K562 (cell line): ENCODE results near the gene SLC7A4. TPM values are rescaled to one million over a fixed set of nuclear protein-coding genes. Genes with fewer than 3 reads are reported as not detected.
"Not testable (repeated sequence)": the region's sequence is repeated elsewhere in the genome, so short reads cannot be mapped to it uniquely, and the experiment has no call there.

Experiments
- ATAC-seq: fragments of 200-7000 bp; cut with Tn5 transposase; 3 replicates; pipeline ENCODE4 v1.9.1; 2020; ENCODE audit warnings: moderate library complexity
- BruUV-seq: library from RNA; stranded (reverse); fragments of 400-500 nt; replicated peaks from 2 replicates; lab custom pipeline; 2021; lab: Mats Ljungman, UMichigan
- CTCF ChIA-PET: fragments of 300-600 bp; formaldehyde crosslinking; extraction: SDS; loops from one replicate; lab custom pipeline; 2021; ENCODE audit warnings: low intra/inter-chr PET ratio; lab: Yijun Ruan, JAX
- POLR2A ChIA-PET: fragments of 300-600, 350-650 bp; sonication (Branson Sonifier 250); formaldehyde crosslinking; extraction: SDS; loops from one replicate; lab custom pipeline; 2021; ENCODE audit warnings: antibody characterized with exemption, inconsistent platforms; lab: Yijun Ruan, JAX
- DNase-seq, 4 experiments: peaks; one replicate each; pipeline versions ENCODE4 v3.0.0 to v3.0.0-alpha.2; 2011 to 2018; ENCODE audit warnings: low spot score in 3 of 4, mixed read lengths in 3 of 4; ENCODE audit errors: extremely low read depth in 1 of 4
- FAIRE-seq: peaks from 2 replicates; lab custom pipeline; 2011; peaks lifted over from hg19 to GRCh38; lab: Jason Lieb, UNC
- H2AFZ ChIP-seq: 2 replicates; pipeline ENCODE4 v1.6.0; 2011; ENCODE audit warnings: low read depth, low read length, control low read depth, inconsistent platforms
- H3K27ac ChIP-seq: fragments of 200-600 bp; 3 replicates; pipeline ENCODE4 v1.8.0; 2011; ENCODE audit warnings: low read depth, mild to moderate bottlenecking, control low read depth, inconsistent platforms, low read length, moderate library complexity, mixed read lengths; ENCODE audit errors: extremely low read depth
- H3K27me3 ChIP-seq, 2 experiments: fragments of 300-600 bp in 1 of 2; 2 replicates in 1 of 2; 3 replicates in 1 of 2; pipeline versions ENCODE4 v1.6.0 to v1.8.0; 2011; ENCODE audit warnings: inconsistent platforms in 2 of 2, low read length in 2 of 2, mild to moderate bottlenecking in 1 of 2, mixed read lengths in 1 of 2, moderate library complexity in 1 of 2; ENCODE audit not compliant: control insufficient read depth in 2 of 2, insufficient read depth in 2 of 2
- H3K36me3 ChIP-seq: fragments of 300-600 bp; 3 replicates; pipeline ENCODE4 v1.8.0; 2011; ENCODE audit warnings: mild to moderate bottlenecking, low read length, inconsistent platforms; ENCODE audit not compliant: control insufficient read depth, insufficient read depth
- H3K4me1 ChIP-seq, 2 experiments: fragments of 200-600 bp in 1 of 2; replicated peaks in 1 of 2; 2 replicates in 1 of 2; 3 replicates in 1 of 2; pipeline versions ENCODE4 v1.5.1 to v1.8.0; 2011; ENCODE audit warnings: inconsistent platforms in 2 of 2, low read length in 2 of 2, mild to moderate bottlenecking in 1 of 2, mixed read lengths in 1 of 2, moderate library complexity in 1 of 2; ENCODE audit not compliant: control insufficient read depth in 2 of 2, insufficient read depth in 2 of 2
- H3K4me2 ChIP-seq: 2 replicates; pipeline ENCODE4 v1.6.1; 2011; ENCODE audit warnings: low read length, control low read depth, inconsistent platforms, mixed read lengths; ENCODE audit not compliant: insufficient read depth
- H3K4me3 ChIP-seq: fragments of 200-600 bp; sonication (generic), shearing (Covaris generic); 2 replicates; pipeline ENCODE4 v1.5.1; 2016; ENCODE audit warnings: control low read depth, inconsistent platforms
- H3K79me2 ChIP-seq: fragments of 200-600 bp; 3 replicates; pipeline ENCODE4 v1.8.0; 2011; ENCODE audit warnings: low read length, inconsistent platforms; ENCODE audit not compliant: control insufficient read depth, insufficient read depth
- H3K9ac ChIP-seq, 2 experiments: 2 replicates each; pipeline versions ENCODE4 v1.6.0 to v1.6.1; 2011; ENCODE audit warnings: low read depth in 2 of 2, low read length in 2 of 2, control low read depth in 1 of 2, inconsistent platforms in 1 of 2, mild to moderate bottlenecking in 1 of 2, mixed read lengths in 1 of 2; ENCODE audit not compliant: insufficient read depth in 1 of 2
- H3K9me1 ChIP-seq: one replicate; pipeline ENCODE4 v1.6.0; 2011; ENCODE audit warnings: inconsistent platforms, mild to moderate bottlenecking, low read length, moderate library complexity; ENCODE audit not compliant: control insufficient read depth, insufficient read depth
- H3K9me3 ChIP-seq: replicated peaks from 2 replicates; pipeline ENCODE4 v1.5.1; 2011; ENCODE audit warnings: low read depth, low read length, inconsistent platforms; ENCODE audit not compliant: control insufficient read depth, insufficient read depth
- H4K20me1 ChIP-seq: replicated peaks from 2 replicates; pipeline ENCODE4 v1.6.1; 2011; ENCODE audit warnings: low read length, inconsistent platforms, mixed read lengths; ENCODE audit not compliant: control insufficient read depth, insufficient read depth
- MCM3 ChIP-seq: fragments of 450-650 bp; IDR thresholded peaks from 2 replicates; pipeline ENCODE4 v1.6.1; 2016
- MCM5 ChIP-seq: fragments of 450-650 bp; IDR thresholded peaks from 2 replicates; pipeline ENCODE4 v1.6.1; 2016; ENCODE audit warnings: low read depth
- MCM7 ChIP-seq, 2 experiments: fragments of 450-650 bp; IDR thresholded peaks; 2 replicates each; pipeline ENCODE4 v1.6.1; 2016 to 2018
- MTF1 ChIP-seq: fragments of 250-450 bp; sonication (Bioruptor Pico); IDR thresholded peaks from 2 replicates; pipeline ENCODE4 v1.9.0; 2021; ENCODE audit warnings: moderate library complexity, mild to moderate bottlenecking, inconsistent platforms, borderline replicate concordance
- STAG1 ChIP-seq: sonication (generic); formaldehyde crosslinking; IDR thresholded peaks from 2 replicates; pipeline ENCODE4 v1.5.0; 2020; ENCODE audit warnings: missing genetic modification reagents, borderline replicate concordance
- ZNF408 ChIP-seq: fragments of 250-450 bp; sonication (Bioruptor Pico); IDR thresholded peaks from 2 replicates; pipeline ENCODE4 v1.4.0; 2020; ENCODE audit warnings: low read depth, mild to moderate bottlenecking, moderate library complexity
- ZNF436 ChIP-seq: fragments of 250-450, 450-650 bp; sonication (Bioruptor Pico); formaldehyde crosslinking; IDR thresholded peaks from 2 replicates; pipeline ENCODE4 v1.7.0; 2020; ENCODE audit warnings: mild to moderate bottlenecking
- ZNF830 ChIP-seq: fragments of 250-450 bp; sonication (Bioruptor Pico); IDR thresholded peaks from 2 replicates; pipeline ENCODE4 v1.5.0; 2021; ENCODE audit warnings: mild to moderate bottlenecking
- WGBS: fragments of 100-300 bp; shearing (Covaris generic); methylation state at CpG from one replicate; pipeline ENCODE4 v1.1.6; 2016; ENCODE audit warnings: low coverage, mixed read lengths; ENCODE audit not compliant: insufficient coverage; ENCODE audit errors: missing lambda C conversion rate; 5-methylcytosine and 5-hydroxymethylcytosine counted together
- in situ Hi-C: fragments of 300-500 bp; cut with MboI; formaldehyde crosslinking; loops from 4 replicates; pipeline ENCODE4 v1.15.0; 2018; ENCODE audit warnings: inconsistent platforms, mixed read lengths
- intact Hi-C: fragments of 100-400 bp; cut with micrococcal nuclease; formaldehyde crosslinking; loops from 2 replicates; pipeline ENCODE4 v1.14.2; 2022
- polyA plus RNA-seq, 8 experiments: library from polyadenylated mRNA; depleted of rRNA in 4 of 8; stranded (reverse) in 5 of 8; unstranded in 3 of 8; fragments of >200 nt; fragmentation: Nextera tagmentation in 2 of 8; fragmentation: Illumina TruSeq in 1 of 8; extraction: Ambion mirVana in 2 of 8; extraction: Trizol in 1 of 8; gene quantifications; 2 replicates each; pipeline versions ENCODE4 v1.2.1 to v1.2.3, GENCODE V29; 2011 to 2014; ENCODE audit warnings: inconsistent platforms in 1 of 8, missing spikeins in 1 of 8
- total RNA-seq, 7 experiments: library from RNA; depleted of rRNA in 6 of 7; stranded (reverse); fragments of >200 nt in 6 of 7; fragmentation: Illumina TruSeq in 2 of 7; extraction: Trizol in 2 of 7; gene quantifications; 2 replicates each; pipeline versions ENCODE4 v1.2.1 to v1.2.3, GENCODE V29; 2011 to 2021; ENCODE audit warnings: low replicate concordance in 1 of 7
- TF ChIP-seq, protein P1 (sequence below): sonication (generic); formaldehyde crosslinking; IDR thresholded peaks from 2 replicates; pipeline ENCODE4 v1.8.0; 2022; ENCODE audit warnings: mild to moderate bottlenecking, missing genetic modification reagents
- TF ChIP-seq, protein P2 (sequence below): sonication (generic); formaldehyde crosslinking; IDR thresholded peaks from 2 replicates; pipeline ENCODE4 v1.5.0; 2020; ENCODE audit warnings: missing genetic modification reagents
- TF ChIP-seq, protein P3 (sequence below): fragments of 450-650 bp; formaldehyde crosslinking; IDR thresholded peaks from 2 replicates; pipeline ENCODE4 v1.4.0; 2020; ENCODE audit warnings: mild to moderate bottlenecking, mixed read lengths
- TF ChIP-seq, protein P4 (sequence below): sonication (generic); formaldehyde crosslinking; IDR thresholded peaks from 2 replicates; pipeline ENCODE4 v1.9.0; 2022; ENCODE audit warnings: mild to moderate bottlenecking, missing genetic modification reagents

The SLC7A4 gene
- total and polyA plus RNA-seq, 9 of the 15 experiments (the other 6 are each of a cell fraction or from before 2014, with no cell fraction given): not detected

DNA sequence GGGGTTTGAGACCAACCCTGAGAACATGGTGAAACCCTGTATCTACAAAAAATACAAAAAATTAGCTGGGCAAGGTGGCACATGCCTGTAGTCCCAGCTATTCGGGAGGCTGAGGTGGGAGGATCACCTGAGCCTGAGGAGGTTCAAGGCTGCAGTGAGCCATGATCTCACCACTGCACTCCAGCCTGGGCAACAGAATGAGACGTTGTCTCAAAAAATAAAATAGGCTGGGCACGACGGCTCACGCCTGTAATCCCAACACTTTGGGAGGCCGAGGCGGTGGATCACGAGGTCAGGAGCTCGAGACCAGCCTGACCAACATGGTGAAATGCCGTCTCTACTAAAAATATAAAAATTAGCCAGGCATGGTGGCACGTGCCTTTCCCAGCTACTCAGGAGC is 32.1 kb upstream of the SLC7A4 start:
- H3K27me3 ChIP-seq: peaks cover 56 to 63% of the 10 kb centered on the region in 2 experiments
- H4K20me1 ChIP-seq, FAIRE-seq, H3K9me3 ChIP-seq, CTCF ChIA-PET, ATAC-seq, H2AFZ ChIP-seq, intact Hi-C loops, H3K27ac ChIP-seq, DNase-seq, H3K9me1 ChIP-seq, H3K4me3 ChIP-seq, H3K4me1 ChIP-seq, H3K4me2 ChIP-seq, BruUV-seq, H3K9ac ChIP-seq, H3K36me3 ChIP-seq, H3K79me2 ChIP-seq: not testable (repeated sequence)
- POLR2A ChIA-PET: interaction anchor here (0.9 to 5.0 kb wide), 11 partner anchors 10 to 62 kb away, joined by 3 to 51 read pairs (median 7); partner anchors contain the start of gene THAP7
- under 1% methylated on average over 11 of the region's 11 CpGs for WGBS
- TF ChIP-seq ZNF436 (CRISPR knock-in tag) (0 out of 2 replicates have a peak, but pooled peaks have one; percentile 34), MCM7 (IDR thresholded peaks at IDR 0.05) (peak; percentile 22 to 78; a peak in 1 of 4 replicates), STAG1 (CRISPR knock-in tag) (peak; percentile 35; the same call in 1 of the 2 replicates), MTF1 (CRISPR knock-in tag) (0 out of 2 replicates have a peak, but pooled peaks have one; percentile 21), ZNF408 (CRISPR knock-in tag) (0 out of 2 replicates have a peak, but pooled peaks have one; percentile 69), MCM5 (0 out of 2 replicates have a peak, but pooled peaks have one; percentile 80), ZNF830 (CRISPR knock-in tag) (0 out of 2 replicates have a peak, but pooled peaks have one; percentile 2), MCM3 (peak; percentile 77; the same call in 1 of the 2 replicates)
- TF ChIP-seq, protein P1, sequence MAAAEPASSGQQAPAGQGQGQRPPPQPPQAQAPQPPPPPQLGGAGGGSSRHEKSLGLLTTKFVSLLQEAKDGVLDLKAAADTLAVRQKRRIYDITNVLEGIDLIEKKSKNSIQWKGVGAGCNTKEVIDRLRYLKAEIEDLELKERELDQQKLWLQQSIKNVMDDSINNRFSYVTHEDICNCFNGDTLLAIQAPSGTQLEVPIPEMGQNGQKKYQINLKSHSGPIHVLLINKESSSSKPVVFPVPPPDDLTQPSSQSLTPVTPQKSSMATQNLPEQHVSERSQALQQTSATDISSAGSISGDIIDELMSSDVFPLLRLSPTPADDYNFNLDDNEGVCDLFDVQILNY (CRISPR knock-in tag): 0 out of 2 replicates have a peak, but pooled peaks have one; percentile 18
- TF ChIP-seq, protein P2, sequence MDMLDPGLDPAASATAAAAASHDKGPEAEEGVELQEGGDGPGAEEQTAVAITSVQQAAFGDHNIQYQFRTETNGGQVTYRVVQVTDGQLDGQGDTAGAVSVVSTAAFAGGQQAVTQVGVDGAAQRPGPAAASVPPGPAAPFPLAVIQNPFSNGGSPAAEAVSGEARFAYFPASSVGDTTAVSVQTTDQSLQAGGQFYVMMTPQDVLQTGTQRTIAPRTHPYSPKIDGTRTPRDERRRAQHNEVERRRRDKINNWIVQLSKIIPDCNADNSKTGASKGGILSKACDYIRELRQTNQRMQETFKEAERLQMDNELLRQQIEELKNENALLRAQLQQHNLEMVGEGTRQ: 0 out of 2 replicates have a peak, but pooled peaks have one; percentile 1
- TF ChIP-seq, protein P3, sequence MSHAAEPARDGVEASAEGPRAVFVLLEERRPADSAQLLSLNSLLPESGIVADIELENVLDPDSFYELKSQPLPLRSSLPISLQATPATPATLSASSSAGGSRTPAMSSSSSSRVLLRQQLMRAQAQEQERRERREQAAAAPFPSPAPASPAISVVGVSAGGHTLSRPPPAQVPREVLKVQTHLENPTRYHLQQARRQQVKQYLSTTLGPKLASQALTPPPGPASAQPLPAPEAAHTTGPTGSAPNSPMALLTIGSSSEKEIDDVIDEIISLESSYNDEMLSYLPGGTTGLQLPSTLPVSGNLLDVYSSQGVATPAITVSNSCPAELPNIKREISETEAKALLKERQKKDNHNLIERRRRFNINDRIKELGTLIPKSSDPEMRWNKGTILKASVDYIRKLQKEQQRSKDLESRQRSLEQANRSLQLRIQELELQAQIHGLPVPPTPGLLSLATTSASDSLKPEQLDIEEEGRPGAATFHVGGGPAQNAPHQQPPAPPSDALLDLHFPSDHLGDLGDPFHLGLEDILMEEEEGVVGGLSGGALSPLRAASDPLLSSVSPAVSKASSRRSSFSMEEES: peak; percentile 18
- TF ChIP-seq, protein P4, sequence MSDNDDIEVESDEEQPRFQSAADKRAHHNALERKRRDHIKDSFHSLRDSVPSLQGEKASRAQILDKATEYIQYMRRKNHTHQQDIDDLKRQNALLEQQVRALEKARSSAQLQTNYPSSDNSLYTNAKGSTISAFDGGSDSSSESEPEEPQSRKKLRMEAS (CRISPR knock-in tag): peak; percentile 30; the same call in 1 of the 2 replicates
- TF ChIP-seq, all 486 proteins: peak for 12; not testable (repeated sequence) for 474
- in situ Hi-C loops: not testable (repeated sequence)
